Endothelial cell of umbilical vein (primary cell): ENCODE data around the gene FAAP100. TPM values are rescaled to one million over a fixed set of nuclear protein-coding genes. Genes with fewer than 3 reads are reported as not detected.

Experiments
- BruUV-seq: library from RNA; stranded (reverse); fragments of 400-500 nt; replicated peaks from 2 replicates; lab custom pipeline; 2021; lab: Mats Ljungman, UMichigan
- CTCF ChIA-PET: fragments of 300-600, 350-600 bp; sonication (Branson Sonifier 250); formaldehyde crosslinking; loops from one replicate; lab custom pipeline; 2021; ENCODE audit warnings: antibody characterized with exemption, inconsistent platforms; lab: Charles Lee
- POLR2A ChIA-PET: fragments of 300-600, 350-600 bp; sonication (Branson Sonifier 250); formaldehyde crosslinking; loops from one replicate; lab custom pipeline; 2021; ENCODE audit warnings: antibody characterized with exemption, inconsistent platforms; lab: Charles Lee
- DNase-seq: peaks from one replicate; pipeline ENCODE4 v3.0.0-alpha.2; 2011; ENCODE audit warnings: low read depth, low spot score
- FAIRE-seq: peaks from 2 replicates; lab custom pipeline; 2011; peaks lifted over from hg19 to GRCh38; lab: Jason Lieb, UNC
- H2AFZ ChIP-seq: 2 replicates; pipeline ENCODE4 v1.6.0; 2012; ENCODE audit warnings: low read depth, low read length, control low read depth, inconsistent platforms
- H3K27ac ChIP-seq: 2 replicates; pipeline ENCODE4 v1.5.1; 2011; ENCODE audit warnings: low read depth, mild to moderate bottlenecking, control low read depth, low read length, moderate library complexity; ENCODE audit not compliant: insufficient read depth
- H3K27me3 ChIP-seq, 2 experiments: 2 replicates each; pipeline versions ENCODE4 v1.6.0 to v1.6.1; 2011; ENCODE audit warnings: low read length in 2 of 2, mixed read lengths in 1 of 2; ENCODE audit not compliant: control insufficient read depth in 2 of 2, insufficient read depth in 2 of 2
- H3K36me3 ChIP-seq, 2 experiments: 2 replicates in 1 of 2; 3 replicates in 1 of 2; pipeline ENCODE4 v1.5.1; 2011; ENCODE audit warnings: low read length in 2 of 2, mild to moderate bottlenecking in 1 of 2, moderate library complexity in 1 of 2; ENCODE audit not compliant: control insufficient read depth in 2 of 2, insufficient read depth in 2 of 2; ENCODE audit errors: extremely low read depth in 1 of 2
- H3K4me1 ChIP-seq: 3 replicates; pipeline ENCODE4 v1.5.1; 2011; ENCODE audit warnings: mild to moderate bottlenecking, low read length; ENCODE audit not compliant: control insufficient read depth, insufficient read depth; ENCODE audit errors: extremely low read depth
- H3K4me2 ChIP-seq: 2 replicates; pipeline ENCODE4 v1.6.1; 2011; ENCODE audit warnings: low read length, control low read depth, mixed read lengths; ENCODE audit not compliant: insufficient read depth
- H3K4me3 ChIP-seq, 3 experiments: fragments of 200-600 bp in 1 of 3; sonication (generic), shearing (Covaris generic) in 1 of 3; replicated peaks in 1 of 3; 2 replicates each; pipeline ENCODE4 v1.5.1; 2011 to 2016; ENCODE audit warnings: control low read depth in 3 of 3, low read length in 3 of 3, mild to moderate bottlenecking in 2 of 3, inconsistent platforms in 1 of 3, low read depth in 1 of 3, moderate library complexity in 1 of 3; ENCODE audit not compliant: insufficient read depth in 1 of 3
- H3K79me2 ChIP-seq: 2 replicates; pipeline ENCODE4 v1.6.0; 2012; ENCODE audit warnings: low read length, inconsistent platforms; ENCODE audit not compliant: control insufficient read depth, insufficient read depth
- H3K9ac ChIP-seq: replicated peaks from 2 replicates; pipeline ENCODE3; 2011; ENCODE audit warnings: low read length, control low read depth; ENCODE audit not compliant: insufficient read depth; ENCODE audit errors: extremely low read depth
- H3K9me1 ChIP-seq: replicated peaks from 3 replicates; pipeline ENCODE4 v1.6.0; 2011; ENCODE audit warnings: mild to moderate bottlenecking, low read length; ENCODE audit not compliant: control insufficient read depth, insufficient read depth; ENCODE audit errors: extremely low read depth
- H3K9me3 ChIP-seq: replicated peaks from 2 replicates; pipeline ENCODE4 v1.5.1; 2012; ENCODE audit warnings: low read length, inconsistent platforms; ENCODE audit not compliant: control insufficient read depth, insufficient read depth
- H4K20me1 ChIP-seq: replicated peaks from 2 replicates; pipeline ENCODE3; 2011; ENCODE audit warnings: mild to moderate bottlenecking, low read length; ENCODE audit not compliant: control insufficient read depth, insufficient read depth; ENCODE audit errors: extremely low read depth
- EZH2 ChIP-seq: IDR thresholded peaks from 2 replicates; pipeline ENCODE4 v1.6.1; 2012; ENCODE audit warnings: borderline replicate concordance, low read depth, mild to moderate bottlenecking, moderate library complexity, low read length, inconsistent platforms; ENCODE audit not compliant: severe bottlenecking
- FOS ChIP-seq: IDR thresholded peaks from 2 replicates; pipeline ENCODE4 v1.6.1; 2011; ENCODE audit warnings: mild to moderate bottlenecking, low read length, moderate library complexity, borderline replicate concordance; ENCODE audit not compliant: insufficient read depth
- GATA2 ChIP-seq: IDR thresholded peaks from 2 replicates; pipeline ENCODE4 v1.7.0; 2011; ENCODE audit warnings: low read depth, mild to moderate bottlenecking, moderate library complexity, mixed read lengths, low read length; ENCODE audit not compliant: insufficient read length, insufficient read depth
- JUN ChIP-seq: IDR thresholded peaks from 2 replicates; pipeline ENCODE4 v1.6.1; 2011; ENCODE audit warnings: borderline replicate concordance, low read depth; ENCODE audit not compliant: insufficient read length, insufficient read depth
- POLR2A ChIP-seq: IDR thresholded peaks from 2 replicates; pipeline ENCODE4 v1.6.1; 2012; ENCODE audit warnings: low read depth, mild to moderate bottlenecking, control low read depth, low read length
- POLR2AphosphoS5 ChIP-seq: IDR thresholded peaks from 2 replicates; pipeline ENCODE4 v1.6.1; 2012; ENCODE audit warnings: low read depth, mild to moderate bottlenecking, control low read depth, low read length, moderate library complexity; ENCODE audit not compliant: insufficient read depth
- dilution Hi-C: fragments of 300-500 bp; cut with MboI; formaldehyde crosslinking; loops from one replicate; pipeline ENCODE4 v1.15.0; 2019; ENCODE audit warnings: low sequenced_read_pairs; ENCODE audit not compliant: extremely low pct_ligation_motif_present
- intact Hi-C: fragments of 100-400 bp; cut with micrococcal nuclease; formaldehyde crosslinking; loops from one replicate; pipeline ENCODE4 v1.10.0; 2022
- polyA plus RNA-seq, 4 experiments: library from polyadenylated mRNA; depleted of rRNA in 3 of 4; stranded (reverse) in 3 of 4; unstranded in 1 of 4; fragments of >200 nt; gene quantifications; 2 replicates each; pipeline versions ENCODE4 v1.2.1 to v1.2.3, GENCODE V29; 2011 to 2012; ENCODE audit warnings: missing spikeins in 1 of 4
- total RNA-seq: library from RNA; stranded (reverse); gene quantifications from 2 replicates; pipeline ENCODE4 v1.2.3, GENCODE V29; 2021
- TF ChIP-seq, protein P1 (sequence below): IDR thresholded peaks from 2 replicates; pipeline ENCODE4 v1.6.1; 2011; ENCODE audit not compliant: insufficient read depth, insufficient read length
- TF ChIP-seq, protein P2 (sequence below), 2 donors: IDR thresholded peaks; 1 replicate in 1 of 2; 2 replicates in 1 of 2; pipeline ENCODE4 v1.5.1; 2011; ENCODE audit warnings: low read length in 2 of 2, mild to moderate bottlenecking in 2 of 2, moderate library complexity in 2 of 2, control low read depth in 1 of 2, inconsistent platforms in 1 of 2, low read depth in 1 of 2; ENCODE audit not compliant: insufficient read depth in 1 of 2; ENCODE audit errors: extremely low read depth in 1 of 2

FAAP100 gene
- total and polyA plus RNA-seq, 2 donors (not counting 3 experiments of a cell fraction or from before 2014, with no cell fraction given) = 35.4 to 54.3 TPM

DNA sequence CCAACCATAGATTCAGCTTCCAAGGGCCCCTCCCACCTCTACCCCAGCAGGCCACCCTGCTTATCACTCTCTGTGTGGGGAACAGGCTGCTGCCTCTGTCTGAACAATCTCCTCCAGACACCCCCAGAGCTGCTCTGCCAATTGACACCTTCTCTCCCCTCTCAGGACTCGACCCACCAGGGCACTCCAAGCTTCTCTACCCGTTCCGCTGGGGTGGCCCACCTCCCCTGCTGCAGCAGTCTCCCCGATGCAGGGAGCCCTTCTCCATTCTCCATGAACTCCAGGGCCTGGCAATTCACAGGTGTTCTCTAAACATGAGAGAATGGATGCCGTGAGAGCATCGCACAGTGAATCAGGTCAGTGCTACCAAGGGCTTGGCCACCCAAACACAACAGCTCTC is 28.3 kb upstream of the FAAP100 start:
- no peaks in the 10 kb centered on the region for H3K9me3 ChIP-seq
- intact Hi-C loops (no loop called here), dilution Hi-C loops (no loop called here)
- H3K4me1 ChIP-seq = peaks cover 48% of the 10 kb centered on the region
- H3K4me2 ChIP-seq = no peak overlapping the region
- no peak for TF ChIP-seq JUN
- TF ChIP-seq, protein P1, sequence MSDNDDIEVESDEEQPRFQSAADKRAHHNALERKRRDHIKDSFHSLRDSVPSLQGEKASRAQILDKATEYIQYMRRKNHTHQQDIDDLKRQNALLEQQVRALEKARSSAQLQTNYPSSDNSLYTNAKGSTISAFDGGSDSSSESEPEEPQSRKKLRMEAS = no peak
- no peak for TF ChIP-seq GATA2
- TF ChIP-seq POLR2A = no peak
- TF ChIP-seq, protein P2, sequence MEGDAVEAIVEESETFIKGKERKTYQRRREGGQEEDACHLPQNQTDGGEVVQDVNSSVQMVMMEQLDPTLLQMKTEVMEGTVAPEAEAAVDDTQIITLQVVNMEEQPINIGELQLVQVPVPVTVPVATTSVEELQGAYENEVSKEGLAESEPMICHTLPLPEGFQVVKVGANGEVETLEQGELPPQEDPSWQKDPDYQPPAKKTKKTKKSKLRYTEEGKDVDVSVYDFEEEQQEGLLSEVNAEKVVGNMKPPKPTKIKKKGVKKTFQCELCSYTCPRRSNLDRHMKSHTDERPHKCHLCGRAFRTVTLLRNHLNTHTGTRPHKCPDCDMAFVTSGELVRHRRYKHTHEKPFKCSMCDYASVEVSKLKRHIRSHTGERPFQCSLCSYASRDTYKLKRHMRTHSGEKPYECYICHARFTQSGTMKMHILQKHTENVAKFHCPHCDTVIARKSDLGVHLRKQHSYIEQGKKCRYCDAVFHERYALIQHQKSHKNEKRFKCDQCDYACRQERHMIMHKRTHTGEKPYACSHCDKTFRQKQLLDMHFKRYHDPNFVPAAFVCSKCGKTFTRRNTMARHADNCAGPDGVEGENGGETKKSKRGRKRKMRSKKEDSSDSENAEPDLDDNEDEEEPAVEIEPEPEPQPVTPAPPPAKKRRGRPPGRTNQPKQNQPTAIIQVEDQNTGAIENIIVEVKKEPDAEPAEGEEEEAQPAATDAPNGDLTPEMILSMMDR (IDR thresholded peaks at IDR 0.05; ENCODE audit: extremely low read depth in 1 of 2, insufficient read depth in 1 of 2, low read depth in 1 of 2, low read length in 2 of 2) = no peak
- TF ChIP-seq POLR2AphosphoS5 = no peak
- TF ChIP-seq EZH2 = no peak
- no peak for TF ChIP-seq FOS
- no peak overlapping the region for H3K27ac ChIP-seq
- DNase-seq = no peak
- no peak overlapping the region for H3K4me3 ChIP-seq
- FAIRE-seq = no peak
- ChIA-PET CTCF (interaction anchor here (1.2 to 1.4 kb wide), 3 partner anchors 10 to 23 kb away, joined by 3 read pairs; no protein-coding TSS in a partner anchor), POLR2A (interaction anchor here (0.6 kb wide), 1 partner anchor 54 kb away, joined by 6 read pairs; no protein-coding TSS in a partner anchor)
- H3K9ac ChIP-seq = no peak overlapping the region
- H4K20me1 ChIP-seq = no peaks in the 10 kb centered on the region
- peaks cover 34% of the 10 kb centered on the region for H3K79me2 ChIP-seq
- H3K36me3 ChIP-seq = peaks cover 7 to 21% of the 10 kb centered on the region in 2 experiments
- no peaks in the 10 kb centered on the region for H3K9me1 ChIP-seq
- no peaks in the 10 kb centered on the region for H3K27me3 ChIP-seq
- H2AFZ ChIP-seq = no peak overlapping the region
- no TSS peak for BruUV-seq
